GM12891 (cell line): ENCODE measurements around the gene MGME1.
"Not testable (repeated sequence)": the region's sequence is repeated elsewhere in the genome, so short reads cannot be mapped to it uniquely, and the experiment has no call there.

Experiments
- POLR2A ChIP-seq: IDR thresholded peaks from 2 replicates; pipeline ENCODE4 v1.6.1; 2011; ENCODE audit warnings: low read depth, low read length, control low read depth
- POLR2AphosphoS5 ChIP-seq: IDR thresholded peaks from 2 replicates; pipeline ENCODE4 v1.6.1; 2011; ENCODE audit warnings: low read depth, low read length, control low read depth
- SPI1 ChIP-seq: IDR thresholded peaks from 2 replicates; pipeline ENCODE4 v1.6.1; 2011; ENCODE audit warnings: low read depth, low read length, control low read depth

- not testable (repeated sequence) for TF ChIP-seq POLR2A, POLR2AphosphoS5, SPI1
Measured at GRCh38 chr20:18027011-18027410, 58.2 kb downstream of the MGME1 start.
